ENCODE results near the gene NUMBL. TPM values are rescaled to one million over a fixed set of nuclear protein-coding genes. Genes with fewer than 3 reads are reported as not detected.
"Not testable (repeated sequence)": the region's sequence is repeated elsewhere in the genome, so short reads cannot be mapped to it uniquely, and the experiment has no call there.

The NUMBL gene
- total and polyA plus RNA-seq, 8 donors = 10.1 to 254 (median 18.7) TPM

DNA sequence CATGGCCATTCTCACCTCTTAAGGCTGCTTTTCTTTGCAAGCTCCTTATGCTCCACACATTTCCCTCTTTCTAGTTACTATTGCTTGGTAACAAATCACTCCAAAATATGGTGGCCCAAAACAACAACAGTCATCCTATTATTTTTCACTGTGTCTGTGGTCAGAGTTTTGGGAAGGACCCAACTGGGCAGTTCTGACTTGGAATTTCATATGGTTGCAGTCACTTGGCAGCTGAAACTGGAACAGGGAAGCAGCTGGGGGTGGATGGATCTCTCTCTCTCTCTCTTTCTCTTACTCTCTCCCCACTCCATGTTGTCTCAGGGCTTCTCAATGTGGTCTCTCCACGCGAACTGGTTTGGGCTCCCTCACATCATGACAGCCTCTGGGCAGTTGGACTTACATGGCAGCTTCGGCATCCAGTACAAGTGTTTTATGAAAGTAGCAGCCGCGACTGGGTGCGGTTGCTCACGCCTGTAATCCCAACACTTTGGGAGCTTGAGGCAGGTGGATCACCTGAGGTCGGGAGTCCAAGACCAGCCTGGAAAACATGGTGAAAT lies 39.6 kb downstream of the NUMBL start:
- H3K27me3 ChIP-seq = no peaks in the 10 kb centered on the region
- intact Hi-C loops (cut with DNase I; ENCODE audit: low total_unique reads) = no loop called here
- no peak overlapping the region for H3K4me3 ChIP-seq
- TF ChIP-seq, protein P1, sequence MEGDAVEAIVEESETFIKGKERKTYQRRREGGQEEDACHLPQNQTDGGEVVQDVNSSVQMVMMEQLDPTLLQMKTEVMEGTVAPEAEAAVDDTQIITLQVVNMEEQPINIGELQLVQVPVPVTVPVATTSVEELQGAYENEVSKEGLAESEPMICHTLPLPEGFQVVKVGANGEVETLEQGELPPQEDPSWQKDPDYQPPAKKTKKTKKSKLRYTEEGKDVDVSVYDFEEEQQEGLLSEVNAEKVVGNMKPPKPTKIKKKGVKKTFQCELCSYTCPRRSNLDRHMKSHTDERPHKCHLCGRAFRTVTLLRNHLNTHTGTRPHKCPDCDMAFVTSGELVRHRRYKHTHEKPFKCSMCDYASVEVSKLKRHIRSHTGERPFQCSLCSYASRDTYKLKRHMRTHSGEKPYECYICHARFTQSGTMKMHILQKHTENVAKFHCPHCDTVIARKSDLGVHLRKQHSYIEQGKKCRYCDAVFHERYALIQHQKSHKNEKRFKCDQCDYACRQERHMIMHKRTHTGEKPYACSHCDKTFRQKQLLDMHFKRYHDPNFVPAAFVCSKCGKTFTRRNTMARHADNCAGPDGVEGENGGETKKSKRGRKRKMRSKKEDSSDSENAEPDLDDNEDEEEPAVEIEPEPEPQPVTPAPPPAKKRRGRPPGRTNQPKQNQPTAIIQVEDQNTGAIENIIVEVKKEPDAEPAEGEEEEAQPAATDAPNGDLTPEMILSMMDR (IDR thresholded peaks at IDR 0.05) = no peak
- TF ChIP-seq POLR2A (IDR thresholded peaks at IDR 0.05) (no peak), POLR2AphosphoS5 (IDR thresholded peaks at IDR 0.05) (no peak), EP300 (IDR thresholded peaks at IDR 0.05) (no peak)
- H3K9me3 ChIP-seq = no peaks in the 10 kb centered on the region
- peaks cover 4 to 32% (median 18%) of the 10 kb centered on the region in 4 donors for H3K4me1 ChIP-seq
- DNase-seq = peak in 1 of 2 donors; percentile 54
- H3K36me3 ChIP-seq = no peaks in the 10 kb centered on the region
- peak overlapping the region; percentile 52 to 75 (median 58) for H3K27ac ChIP-seq
- WGBS, 5 donors = 79 to 93% (median 87%) methylated on average over 8 of the region's 8 CpGs

DNA sequence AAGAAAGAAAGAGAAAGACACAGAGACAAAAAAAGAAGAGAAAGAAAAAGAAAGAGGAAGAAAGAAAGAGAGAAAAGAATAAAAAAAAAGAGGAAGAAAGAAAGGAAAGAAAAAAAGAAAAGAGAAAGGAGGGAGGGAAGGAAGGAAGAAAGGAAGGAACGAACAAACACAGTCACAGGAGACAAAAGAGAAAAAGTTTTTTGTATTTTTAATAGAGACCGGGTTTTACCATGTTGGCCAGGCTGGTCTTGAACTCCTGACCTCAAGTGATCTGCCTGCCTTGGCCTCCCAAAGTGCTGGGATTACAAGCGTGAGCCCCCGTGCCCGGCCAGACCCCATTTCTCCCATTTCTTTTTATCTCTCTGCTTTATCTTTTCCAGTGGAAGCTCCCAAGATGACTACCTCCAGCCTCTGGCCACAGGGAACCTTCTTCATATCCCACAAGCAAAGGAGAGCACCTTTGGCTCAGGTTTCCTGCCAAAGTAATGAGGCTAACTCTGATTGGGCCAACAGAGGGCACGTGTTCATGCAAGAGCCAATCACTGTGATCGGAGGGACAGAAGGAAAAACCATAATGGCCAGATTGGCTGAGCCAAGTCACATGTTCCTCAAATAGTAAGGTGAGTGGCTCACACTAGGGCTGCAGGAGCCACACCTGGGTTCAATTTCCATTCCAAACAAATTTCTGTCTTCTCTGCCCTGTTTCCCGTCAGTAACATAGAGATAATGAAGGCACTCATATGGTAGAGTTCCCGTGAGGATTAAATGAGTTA lies 40.4 kb downstream of the NUMBL start:
- H3K9me3 ChIP-seq; H3K4me3 ChIP-seq; DNase-seq; H3K36me3 ChIP-seq; intact Hi-C loops (cut with DNase I; ENCODE audit: low total_unique reads); H3K27me3 ChIP-seq: not testable (repeated sequence)
- Histone ChIP-seq H3K27ac (peak overlapping the region in 4 of 5 donors; percentile 52 to 75 (median 60)), H3K4me1 (peaks cover 10 to 36% (median 24%) of the 10 kb centered on the region in 4 donors)
- 86 to 93% (median 89%) methylated on average over 9 of the region's 9 CpGs for WGBS, 5 donors

DNA sequence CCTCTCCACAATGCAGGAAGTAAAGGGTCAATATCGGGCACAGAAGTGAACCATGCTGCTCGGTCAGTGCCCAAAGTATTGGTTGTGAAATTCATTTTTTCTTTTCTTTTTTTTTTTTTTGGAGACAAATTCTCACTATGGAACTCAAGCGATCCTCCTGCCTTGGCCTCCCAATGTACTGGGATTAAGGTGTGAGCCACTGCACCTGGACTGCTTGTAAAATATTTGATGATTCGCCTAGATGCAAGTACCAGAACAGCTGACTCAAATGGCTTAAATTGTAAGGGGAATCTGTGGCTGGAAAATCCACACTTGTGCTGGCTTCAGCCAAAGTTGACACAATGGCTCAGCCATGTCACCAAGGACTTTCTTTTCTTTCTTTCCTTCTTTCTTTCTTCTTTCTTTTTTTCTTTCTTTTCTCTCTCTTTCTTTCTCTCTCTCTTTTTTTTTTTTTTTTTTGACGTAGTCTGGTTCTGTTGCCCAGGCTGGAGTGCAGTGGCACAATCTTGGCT lies 43.7 kb downstream of the NUMBL start:
- TF ChIP-seq, protein P1 (IDR thresholded peaks at IDR 0.05) = no peak
- TF ChIP-seq EP300 (IDR thresholded peaks at IDR 0.05) = no peak
- TF ChIP-seq POLR2A (IDR thresholded peaks at IDR 0.05) = no peak
- no peak for TF ChIP-seq POLR2AphosphoS5 (IDR thresholded peaks at IDR 0.05)
- H3K27ac ChIP-seq = peak overlapping the region; percentile 46 to 88 (median 83)
- no peaks in the 10 kb centered on the region for H3K36me3 ChIP-seq
- WGBS, 5 donors = 59 to 77% (median 71%) methylated on average over 5 of the region's 5 CpGs
- no peaks in the 10 kb centered on the region for H3K27me3 ChIP-seq
- no peak for DNase-seq
- intact Hi-C loops (cut with DNase I; ENCODE audit: low total_unique reads) = no loop called here
- H3K4me3 ChIP-seq = no peak overlapping the region
- no peaks in the 10 kb centered on the region for H3K9me3 ChIP-seq
- H3K4me1 ChIP-seq = peaks cover 12 to 38% (median 21%) of the 10 kb centered on the region in 4 donors

DNA sequence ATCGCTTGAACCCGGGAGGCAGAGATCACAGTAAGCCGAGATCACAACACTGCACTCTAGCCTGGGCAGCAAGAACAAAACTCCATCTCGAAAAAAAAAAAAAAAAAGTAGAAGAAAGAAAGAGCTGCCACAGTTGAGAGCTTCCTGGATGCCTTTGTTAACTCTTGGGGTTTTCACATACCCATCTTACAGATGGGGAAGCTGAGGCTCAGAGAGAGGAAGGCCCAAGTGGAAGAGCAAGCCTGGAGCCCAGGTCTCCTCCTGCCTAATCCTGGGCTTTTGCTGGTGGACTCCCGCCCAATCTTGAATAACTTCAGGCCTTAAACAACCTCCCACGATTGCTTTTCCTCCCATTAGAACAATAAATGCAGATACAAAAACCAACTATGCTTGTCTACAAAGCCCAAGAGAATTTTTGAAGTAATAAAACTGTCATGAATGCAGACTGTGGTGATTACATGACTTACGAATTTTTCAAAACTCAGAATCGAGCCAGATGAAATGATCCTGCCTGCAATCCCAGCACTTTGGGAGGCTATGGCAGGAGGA lies 47.6 kb downstream of the NUMBL start:
- intact Hi-C loops (cut with DNase I; ENCODE audit: low total_unique reads) = no loop called here
- Histone ChIP-seq H3K27me3 (no peaks in the 10 kb centered on the region), H3K36me3 (no peaks in the 10 kb centered on the region), H3K9me3 (no peaks in the 10 kb centered on the region), H3K4me1 (peaks cover 13 to 38% (median 26%) of the 10 kb centered on the region in 4 donors), H3K27ac (peak overlapping the region in 1 of 5 donors; percentile 72), H3K4me3 (no peak overlapping the region)
- 77 to 84% (median 81%) methylated on average over 8 of the region's 8 CpGs for WGBS, 5 donors
- DNase-seq = no peak
- TF ChIP-seq EP300 (IDR thresholded peaks at IDR 0.05) (no peak), POLR2A (IDR thresholded peaks at IDR 0.05) (no peak), POLR2AphosphoS5 (IDR thresholded peaks at IDR 0.05) (no peak)
- TF ChIP-seq, protein P1 (IDR thresholded peaks at IDR 0.05) = no peak
